Choroid plexus epithelial cell (primary cell): ENCODE measurements around the gene BPTF.
"Not testable (repeated sequence)": the region's sequence is repeated elsewhere in the genome, so short reads cannot be mapped to it uniquely, and the experiment has no call there.

ENCODE experiments used
- DNase-seq: peaks from one replicate; pipeline ENCODE4 v3.0.0-alpha.2; 2010; ENCODE audit warnings: low read depth
- H3K4me3 ChIP-seq: 2 replicates; pipeline ENCODE4 v1.5.1; 2011; ENCODE audit warnings: low read depth, mild to moderate bottlenecking, control low read depth, low read length, moderate library complexity
- TF ChIP-seq, protein P1 (sequence below): conservative IDR thresholded peaks from 2 replicates; pipeline ENCODE4 v1.5.1; 2011; ENCODE audit warnings: low read depth, mild to moderate bottlenecking, control low read depth, inconsistent platforms, low read length, moderate library complexity

Gene BPTF

DNA sequence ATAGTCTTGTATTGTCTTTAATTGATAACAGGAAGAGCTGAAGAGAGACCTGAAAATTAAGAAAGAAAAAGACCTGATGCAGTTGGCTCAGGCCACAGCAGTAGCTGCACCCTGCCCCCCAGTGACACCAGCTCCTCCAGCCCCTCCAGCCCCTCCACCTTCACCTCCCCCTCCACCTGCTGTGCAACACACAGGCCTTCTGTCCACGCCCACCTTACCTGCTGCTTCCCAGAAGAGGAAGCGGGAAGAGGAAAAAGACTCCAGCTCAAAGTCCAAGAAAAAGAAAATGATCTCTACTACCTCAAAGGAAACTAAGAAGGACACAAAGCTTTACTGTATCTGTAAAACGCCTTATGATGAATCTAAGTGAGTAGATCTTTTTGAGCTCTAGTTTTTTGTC is 134.2 kb downstream of the BPTF start:
- no peak overlapping the region for H3K4me3 ChIP-seq
- TF ChIP-seq, protein P1, sequence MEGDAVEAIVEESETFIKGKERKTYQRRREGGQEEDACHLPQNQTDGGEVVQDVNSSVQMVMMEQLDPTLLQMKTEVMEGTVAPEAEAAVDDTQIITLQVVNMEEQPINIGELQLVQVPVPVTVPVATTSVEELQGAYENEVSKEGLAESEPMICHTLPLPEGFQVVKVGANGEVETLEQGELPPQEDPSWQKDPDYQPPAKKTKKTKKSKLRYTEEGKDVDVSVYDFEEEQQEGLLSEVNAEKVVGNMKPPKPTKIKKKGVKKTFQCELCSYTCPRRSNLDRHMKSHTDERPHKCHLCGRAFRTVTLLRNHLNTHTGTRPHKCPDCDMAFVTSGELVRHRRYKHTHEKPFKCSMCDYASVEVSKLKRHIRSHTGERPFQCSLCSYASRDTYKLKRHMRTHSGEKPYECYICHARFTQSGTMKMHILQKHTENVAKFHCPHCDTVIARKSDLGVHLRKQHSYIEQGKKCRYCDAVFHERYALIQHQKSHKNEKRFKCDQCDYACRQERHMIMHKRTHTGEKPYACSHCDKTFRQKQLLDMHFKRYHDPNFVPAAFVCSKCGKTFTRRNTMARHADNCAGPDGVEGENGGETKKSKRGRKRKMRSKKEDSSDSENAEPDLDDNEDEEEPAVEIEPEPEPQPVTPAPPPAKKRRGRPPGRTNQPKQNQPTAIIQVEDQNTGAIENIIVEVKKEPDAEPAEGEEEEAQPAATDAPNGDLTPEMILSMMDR, result no peak
- DNase-seq, result no peak

- H3K4me3 ChIP-seq, DNase-seq: not testable (repeated sequence)
Observed at GRCh38 chr17:67960276-67960675, 135.0 kb downstream of the BPTF start.

GRCh38 chr17:67962156-67962555 is 136.9 kb downstream of the BPTF start:
- DNase-seq, H3K4me3 ChIP-seq: not testable (repeated sequence)

DNA sequence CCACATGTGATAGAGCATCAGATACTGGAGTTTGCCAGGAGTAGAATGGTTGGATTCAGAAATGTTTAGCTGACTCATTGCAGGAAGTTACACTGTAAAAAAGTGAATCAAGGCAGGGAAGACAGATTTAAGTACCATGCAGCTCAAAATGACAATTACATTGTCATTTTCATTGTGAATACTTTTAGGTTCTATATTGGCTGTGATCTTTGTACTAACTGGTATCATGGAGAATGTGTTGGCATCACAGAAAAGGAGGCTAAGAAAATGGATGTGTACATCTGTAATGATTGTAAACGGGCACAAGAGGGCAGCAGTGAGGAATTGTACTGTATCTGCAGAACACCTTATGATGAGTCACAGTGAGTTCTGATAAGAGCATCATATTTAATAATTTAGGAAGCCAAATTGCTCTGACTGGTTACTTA is 137.9 kb downstream of the BPTF start:
- peak; percentile 82 for DNase-seq
- not testable (repeated sequence) for H3K4me3 ChIP-seq
- TF ChIP-seq, protein P1, result peak; percentile 58

DNA sequence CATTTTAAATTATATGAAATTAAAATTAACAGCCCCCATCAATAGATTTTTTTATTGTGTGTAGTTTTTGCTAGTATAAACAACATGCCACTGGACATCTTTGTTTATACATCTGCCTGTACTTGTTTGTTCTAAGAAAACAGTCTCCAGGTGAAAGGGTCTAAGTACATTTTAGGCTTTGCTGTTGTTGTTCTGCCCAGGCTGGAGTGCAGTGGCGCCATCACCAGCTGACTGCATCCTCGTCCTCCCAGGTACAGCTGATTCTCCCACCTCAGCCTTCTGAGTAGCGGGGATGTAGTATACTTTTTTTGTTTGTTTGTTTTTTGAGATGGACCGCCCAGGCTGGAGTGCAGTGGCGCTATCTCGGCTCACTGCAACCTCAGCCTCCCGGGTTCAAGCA is 145.5 kb downstream of the BPTF start:
- no peak overlapping the region for H3K4me3 ChIP-seq
- TF ChIP-seq, protein P1, result no peak
- DNase-seq, result no peak

- H3K4me3 ChIP-seq, result no peak overlapping the region
- TF ChIP-seq, protein P1, result no peak
- DNase-seq, result no peak
Observed at GRCh38 chr17:67974185-67974584, 148.9 kb downstream of the BPTF start.

DNA sequence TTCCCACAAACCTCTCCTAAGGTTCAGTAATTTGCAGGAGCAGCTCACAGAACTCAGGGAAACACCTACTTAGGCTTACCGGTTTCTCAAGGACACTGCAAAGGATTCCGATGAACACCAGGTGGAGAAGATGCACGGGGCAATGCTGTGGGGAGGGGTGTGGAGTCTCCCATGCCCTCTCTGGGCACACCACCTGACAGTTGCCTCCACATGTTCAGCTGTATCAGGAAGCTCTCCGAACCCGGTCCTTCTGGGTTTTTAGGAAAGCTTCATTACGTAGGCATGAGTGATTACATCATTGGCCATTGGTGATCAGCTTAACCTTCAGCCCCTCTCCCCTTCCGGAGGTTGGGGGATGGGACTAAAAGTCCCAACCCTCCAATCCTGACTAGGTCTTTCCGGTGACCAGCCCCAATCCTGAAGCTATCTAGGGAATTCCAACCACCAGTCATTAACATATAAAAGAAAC is 149.3 kb downstream of the BPTF start:
- TF ChIP-seq, protein P1, result no peak
- no peak for DNase-seq
- H3K4me3 ChIP-seq, result no peak overlapping the region

DNA sequence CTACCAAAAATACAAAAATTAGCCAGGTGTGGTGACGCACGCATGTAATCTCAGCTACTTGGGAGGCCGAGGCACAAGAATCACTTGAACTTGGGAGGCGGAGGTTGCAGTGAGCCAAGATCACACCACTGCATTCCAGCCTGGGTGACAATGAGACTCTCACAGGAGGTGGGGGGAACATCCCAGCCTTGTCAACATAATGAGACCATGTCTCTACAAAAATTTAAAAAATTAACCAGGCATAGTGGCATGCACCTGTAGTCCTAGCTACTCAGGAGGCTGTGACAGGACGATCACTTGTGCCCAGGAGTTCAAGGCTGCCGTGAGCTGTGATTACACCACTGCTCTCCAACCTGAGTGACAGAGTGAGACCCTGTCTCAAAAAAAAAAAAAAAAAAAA is 151.0 kb downstream of the BPTF start:
- DNase-seq, H3K4me3 ChIP-seq: not testable (repeated sequence)

DNA sequence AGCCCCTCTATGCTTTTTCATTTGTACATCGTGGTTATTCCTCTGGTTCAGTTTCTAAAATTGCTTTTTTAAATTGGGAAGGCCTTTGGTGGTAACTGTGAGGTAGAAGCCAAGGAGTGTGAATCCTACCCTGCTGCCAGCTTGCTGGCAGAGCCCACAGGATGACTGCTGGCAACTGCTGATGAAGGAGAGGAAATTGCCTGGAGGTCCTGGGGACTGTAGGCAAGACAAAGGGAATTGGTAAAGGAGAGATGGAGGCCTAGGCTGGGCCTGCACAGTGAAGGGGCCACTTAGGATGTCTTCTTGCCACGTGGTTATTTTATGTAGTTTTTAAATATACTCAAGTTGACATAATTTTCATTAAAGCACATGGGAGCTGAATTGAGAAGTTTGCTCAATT is 155.2 kb downstream of the BPTF start:
- TF ChIP-seq, protein P1, result no peak
- no peak for DNase-seq
- no peak overlapping the region for H3K4me3 ChIP-seq

DNA sequence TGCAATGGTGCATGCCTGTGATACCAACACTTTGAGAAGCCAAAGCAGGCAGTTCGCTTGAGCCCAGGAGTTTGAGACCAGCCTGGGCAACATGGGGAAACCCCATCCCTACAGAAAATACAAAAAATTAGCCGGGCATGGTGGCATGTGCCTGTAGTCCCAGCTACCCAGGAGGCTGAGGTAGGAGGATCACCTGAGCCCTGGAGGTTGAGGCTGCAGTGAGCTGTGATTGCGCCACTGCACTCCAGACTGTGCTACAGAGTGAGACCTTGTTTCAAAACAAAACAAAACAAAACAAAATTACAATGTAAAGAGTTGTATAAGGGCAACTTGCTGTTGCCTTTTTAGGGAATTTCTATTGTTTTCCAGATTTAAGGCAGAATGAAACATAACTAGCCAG is 155.6 kb downstream of the BPTF start:
- not testable (repeated sequence) for DNase-seq, H3K4me3 ChIP-seq
